ENCODE data around the gene B3GNT9.
"Not testable (repeated sequence)": the region's sequence is repeated elsewhere in the genome, so short reads cannot be mapped to it uniquely, and the experiment has no call there.

The B3GNT9 gene

DNA sequence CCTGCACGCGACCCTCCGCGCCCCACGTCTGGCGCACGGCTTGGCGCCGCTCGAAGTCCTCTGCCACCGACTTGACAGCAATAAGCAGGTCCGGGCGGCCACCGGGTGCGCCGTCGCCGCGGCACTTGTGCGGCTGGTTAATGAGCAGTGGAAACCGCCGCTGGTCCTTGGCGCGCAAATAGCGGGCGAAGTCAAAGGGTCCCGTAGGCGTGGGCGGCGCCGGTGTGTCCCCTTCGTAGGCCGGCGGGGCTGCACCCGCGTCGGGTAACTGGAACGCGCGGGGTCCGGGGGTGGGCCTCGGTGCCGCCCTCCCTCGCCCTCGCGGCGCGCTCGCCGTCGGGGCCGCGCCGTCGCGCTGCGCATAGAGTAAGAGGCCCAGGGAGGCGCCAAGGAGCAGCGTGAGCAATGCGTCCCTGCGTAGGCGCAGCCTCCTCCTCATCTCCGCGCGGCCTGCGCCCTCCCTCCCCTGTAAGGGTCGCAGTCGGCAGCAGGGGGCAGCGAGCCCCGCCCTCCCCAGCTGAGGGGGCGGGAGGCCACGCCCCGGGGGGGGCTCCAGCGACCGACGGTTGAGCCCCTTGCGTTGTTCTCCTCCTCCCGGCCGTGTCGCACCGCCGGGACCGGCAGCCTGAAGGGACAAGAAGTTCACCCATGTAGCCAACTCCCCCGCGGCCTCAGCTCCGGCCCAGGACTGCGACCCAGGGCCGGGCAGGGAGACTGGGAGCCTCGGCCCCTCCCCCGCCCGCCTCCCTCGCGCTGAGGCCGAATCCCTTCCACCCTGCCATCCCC is 558 bp downstream of the B3GNT9 start:
- DNase-seq (ENCODE audit: low spot score): no peak

DNA sequence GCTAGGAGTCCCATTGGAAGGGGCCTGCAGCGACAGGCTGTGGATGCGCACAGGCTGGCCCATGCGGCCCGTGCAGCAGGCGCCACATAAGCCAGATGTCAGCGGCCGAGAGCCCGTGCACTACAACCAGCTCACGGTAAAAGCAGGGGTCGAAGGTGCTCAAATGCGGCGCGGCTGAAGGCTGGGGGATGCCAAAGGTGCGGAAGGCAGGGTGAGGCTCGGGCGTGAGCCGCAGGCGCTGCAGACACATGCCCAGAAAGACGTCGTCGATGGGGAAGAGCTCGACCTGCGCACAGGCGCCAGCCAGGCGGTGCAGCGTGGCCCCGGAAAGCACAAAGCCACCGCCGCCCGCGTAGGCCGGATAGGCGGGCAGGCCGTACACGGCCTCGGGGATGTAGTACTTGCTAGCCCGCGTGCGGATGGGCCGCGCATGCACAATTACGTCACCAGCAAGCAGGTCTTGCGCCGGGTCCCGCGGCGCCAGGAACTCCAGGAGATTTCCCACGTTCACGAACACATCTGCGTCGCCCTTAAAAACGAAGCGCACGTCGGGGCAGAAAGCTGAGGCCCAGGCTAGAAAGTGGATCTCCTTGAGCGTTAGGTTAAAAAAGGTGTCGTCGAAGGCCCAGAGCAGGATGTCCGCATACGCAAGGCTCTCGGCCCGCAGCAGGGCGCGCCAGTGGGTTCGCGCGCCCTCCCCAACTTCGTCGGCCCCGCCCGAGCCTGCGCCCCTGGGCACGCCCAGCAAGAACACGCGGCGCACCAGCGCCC is 1.3 kb downstream of the B3GNT9 start:
- no peak for DNase-seq (ENCODE audit: low spot score)

DNA sequence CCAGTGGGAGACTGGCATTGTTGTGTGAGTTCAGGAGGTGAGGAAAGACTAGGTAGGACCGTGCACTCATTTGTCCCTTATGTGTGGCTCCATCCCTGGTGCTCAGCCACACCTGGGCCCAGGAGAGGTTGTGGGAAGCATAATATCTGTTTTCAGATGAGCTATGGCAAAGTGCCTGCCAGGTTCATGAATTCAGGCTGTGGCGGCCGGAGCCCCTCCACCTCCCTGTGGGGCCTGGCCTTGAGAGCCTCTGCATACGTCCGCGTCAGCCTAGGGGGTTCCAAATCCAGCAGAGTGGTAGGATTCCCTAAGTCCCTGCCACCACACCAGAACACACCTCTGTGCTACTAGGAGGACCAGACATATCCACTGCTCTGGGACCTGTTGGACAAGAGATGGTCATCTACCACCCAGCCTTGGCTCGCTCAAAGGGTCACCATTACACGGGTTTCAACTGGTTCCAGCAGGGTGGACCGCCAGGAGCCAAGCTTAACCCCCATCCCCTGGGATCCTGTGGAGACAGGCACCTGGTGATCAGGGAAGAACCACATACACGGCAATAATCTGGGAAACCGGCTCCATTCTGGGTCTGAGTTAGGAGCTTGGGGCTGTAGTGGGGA is 2.0 kb downstream of the B3GNT9 start:
- DNase-seq (ENCODE audit: low spot score): no peak

DNA sequence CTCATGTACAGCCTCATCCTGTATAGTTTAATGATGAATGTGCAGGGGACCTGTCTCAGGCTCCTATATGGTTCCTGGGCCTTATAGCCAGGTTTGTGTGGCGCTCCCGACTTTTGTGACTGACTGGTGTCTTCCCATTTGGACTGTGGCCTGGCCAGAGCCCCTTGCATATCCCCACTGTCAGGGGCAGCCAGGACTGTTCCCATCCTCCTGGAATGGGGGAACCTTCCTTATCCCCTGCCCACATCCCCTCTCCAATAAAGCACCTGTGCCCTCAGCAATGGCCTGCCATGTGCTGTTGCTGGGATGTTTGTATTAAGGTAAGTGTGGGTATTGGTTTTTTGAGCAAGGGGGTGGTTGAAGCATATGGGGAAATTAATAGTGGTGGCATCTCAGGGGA is 2.6 kb downstream of the B3GNT9 start:
- no peak for DNase-seq (ENCODE audit: low spot score)

DNA sequence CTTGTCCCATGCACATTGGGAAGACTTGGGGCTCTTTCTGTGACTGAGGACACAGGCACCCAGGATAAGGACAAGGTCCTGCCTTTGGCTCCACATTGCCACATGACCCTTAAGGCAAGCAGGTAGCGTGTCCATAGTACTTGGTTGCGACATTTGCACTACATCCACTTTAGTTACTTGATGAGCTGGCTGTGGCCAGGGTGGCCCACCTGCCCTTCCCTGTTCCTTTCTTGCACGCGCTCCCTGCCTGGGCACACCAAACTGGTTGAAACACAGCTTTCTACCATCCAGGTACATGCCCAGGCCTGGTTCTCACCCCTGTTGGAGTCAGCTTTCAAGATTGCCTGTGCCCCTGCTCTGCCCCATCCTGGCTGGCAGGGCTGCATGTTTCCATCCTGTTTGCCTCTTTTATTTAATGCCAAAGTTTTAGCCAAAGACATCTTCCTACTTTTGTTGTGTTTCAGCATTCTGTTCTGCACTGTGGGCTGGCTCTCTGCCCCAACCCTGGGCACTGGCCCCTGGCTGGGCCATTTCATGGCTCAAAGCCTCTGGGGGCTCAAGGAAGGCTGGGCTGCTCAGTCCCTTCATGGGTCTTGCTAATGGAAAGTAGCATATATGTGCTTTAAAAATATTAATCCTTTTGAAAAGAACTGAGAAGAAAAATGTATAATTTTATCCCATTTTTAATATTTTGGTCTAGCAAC is 3.2 kb downstream of the B3GNT9 start:
- DNase-seq (ENCODE audit: low spot score): no peak

DNA sequence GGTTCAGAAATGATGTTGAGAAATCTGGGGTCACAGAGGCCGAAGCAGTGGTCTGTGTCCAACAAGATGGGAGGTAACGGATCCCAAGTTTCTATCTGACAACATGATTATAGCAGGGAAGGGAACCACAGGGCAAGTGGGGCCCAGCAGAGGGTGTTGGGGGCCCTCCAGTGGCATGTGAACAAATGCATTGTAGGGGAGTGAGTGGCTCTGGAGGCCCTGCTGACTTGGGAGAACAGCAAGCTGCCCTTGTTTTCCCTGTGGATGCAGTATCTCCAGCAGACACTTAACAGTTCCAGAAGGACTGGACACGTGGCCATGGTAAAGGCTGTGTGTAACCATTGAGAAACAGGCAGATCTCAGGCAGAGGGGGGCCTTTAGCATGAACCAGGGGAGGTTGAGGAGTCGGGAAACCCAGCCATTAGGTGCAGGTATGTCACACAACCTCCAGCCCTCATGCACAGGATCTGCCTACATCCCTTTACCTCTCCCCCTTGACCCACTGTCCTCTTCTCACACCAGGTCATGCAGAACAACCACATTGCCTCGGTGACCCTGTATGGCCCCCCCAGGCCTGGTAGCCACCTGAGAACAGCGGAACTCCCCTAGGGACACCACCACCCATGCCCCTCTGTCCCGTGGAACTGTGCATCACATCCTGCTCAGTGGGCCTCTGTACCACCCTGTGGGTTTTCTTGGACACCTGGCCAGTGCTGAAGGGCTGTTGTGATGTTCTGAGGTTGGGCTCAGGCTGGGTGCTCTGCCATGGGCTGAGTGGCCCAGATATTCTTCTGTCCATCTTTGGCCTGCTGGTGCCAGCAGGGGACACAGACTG is 4.1 kb downstream of the B3GNT9 start:
- DNase-seq (ENCODE audit: low spot score): no peak

DNA sequence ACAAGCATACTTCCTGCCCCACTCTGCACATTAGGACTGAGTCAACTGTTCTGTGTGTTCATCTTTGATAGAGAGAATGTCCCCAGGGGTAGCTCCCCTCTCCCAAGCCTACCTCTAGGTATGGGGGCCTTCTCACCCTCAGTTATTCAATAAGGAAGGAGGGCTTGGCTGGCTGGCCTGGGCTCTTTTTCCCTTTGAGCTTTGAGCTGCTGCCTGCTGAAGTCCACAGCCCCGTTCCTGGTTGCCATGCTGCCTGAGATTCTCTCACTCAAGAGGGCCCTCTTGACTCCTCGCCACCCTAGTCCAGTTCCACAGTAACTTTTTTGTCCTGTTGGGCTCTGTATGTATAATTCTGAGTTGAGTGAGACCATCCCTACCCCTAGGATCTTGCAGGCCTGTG is 5.1 kb downstream of the B3GNT9 start:
- no peak for DNase-seq (ENCODE audit: low spot score)

DNA sequence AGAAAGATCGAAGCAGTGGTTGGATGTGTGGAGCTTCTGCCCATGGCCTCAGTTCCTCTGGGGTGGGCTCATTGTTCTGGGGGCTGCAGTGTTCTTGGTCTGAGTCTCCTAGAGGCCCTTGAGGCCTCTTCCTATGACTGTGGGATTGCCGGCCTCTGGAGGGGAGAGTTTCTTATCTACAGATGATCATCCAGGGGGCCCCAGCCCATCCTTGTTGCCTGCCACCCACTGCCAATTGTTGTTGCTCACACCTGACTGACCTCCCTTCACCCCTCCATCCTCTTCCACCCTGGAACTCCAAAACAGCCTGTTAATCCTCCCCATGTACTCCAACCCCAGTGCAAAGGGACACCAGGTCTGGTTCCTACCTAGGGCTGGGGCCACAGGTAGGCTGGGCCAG is 5.9 kb downstream of the B3GNT9 start:
- no peak for DNase-seq (ENCODE audit: low spot score)

DNA sequence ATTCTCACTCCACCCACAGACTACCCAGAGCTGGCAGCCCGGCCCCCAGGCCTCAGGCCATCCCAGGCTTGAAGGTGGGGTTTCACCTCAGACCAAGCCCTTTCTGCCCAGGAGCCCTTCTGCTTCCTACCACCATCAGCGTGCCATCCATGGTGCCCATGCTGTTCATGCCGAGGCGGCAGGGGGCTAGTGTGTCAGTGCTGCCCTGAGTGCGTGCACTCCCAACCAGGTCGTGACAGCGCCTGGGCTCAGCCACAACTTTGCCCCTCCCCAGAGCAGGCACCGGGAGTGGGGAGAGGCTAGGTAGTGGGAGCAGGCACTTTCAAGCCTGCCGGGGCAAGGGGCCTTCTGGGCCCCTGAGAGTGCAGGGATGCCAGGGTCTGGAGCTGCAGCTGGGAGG is 8.5 kb downstream of the B3GNT9 start:
- DNase-seq (ENCODE audit: low spot score): no peak

DNA sequence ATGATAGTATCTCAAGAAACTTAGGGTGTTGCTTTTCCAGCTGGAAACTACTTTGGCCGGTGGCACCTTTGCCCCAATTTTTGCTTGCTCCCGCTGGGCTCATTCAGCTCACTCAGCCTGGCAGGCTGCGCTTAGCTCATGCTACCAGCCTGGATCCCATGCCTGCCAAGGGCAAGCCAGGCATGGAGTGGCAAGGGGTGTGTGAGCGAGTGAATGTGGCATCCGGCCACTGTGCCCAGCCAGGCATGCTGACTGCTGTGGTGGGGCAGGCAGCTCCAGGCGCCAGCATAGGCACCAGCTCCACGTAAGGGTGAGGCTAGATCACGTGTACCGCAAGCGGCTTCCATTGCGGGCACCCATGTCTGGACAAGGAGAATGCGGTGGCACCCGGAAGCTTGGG is 9.4 kb downstream of the B3GNT9 start:
- DNase-seq (ENCODE audit: low spot score): no peak

DNA sequence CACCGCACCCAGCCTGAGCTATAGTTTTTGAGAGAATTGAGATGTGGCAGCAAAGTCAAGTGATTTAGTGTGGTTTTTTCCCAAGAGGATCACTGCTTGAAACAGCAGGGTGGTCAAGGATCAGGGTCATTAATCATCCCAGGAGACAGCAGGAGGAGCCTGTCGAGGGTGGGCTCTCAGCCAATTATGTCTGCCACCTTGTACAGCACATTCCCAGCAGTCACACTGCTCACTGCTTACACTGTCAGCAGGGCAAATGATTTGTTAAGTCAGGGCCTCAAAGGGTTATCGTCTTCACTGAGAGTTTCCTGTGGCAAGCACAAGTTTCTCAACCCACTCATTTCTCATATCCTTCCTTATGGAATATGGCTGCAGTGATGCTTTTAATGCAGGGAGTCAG is 13.2 kb downstream of the B3GNT9 start:
- DNase-seq (ENCODE audit: low spot score): no peak

DNA sequence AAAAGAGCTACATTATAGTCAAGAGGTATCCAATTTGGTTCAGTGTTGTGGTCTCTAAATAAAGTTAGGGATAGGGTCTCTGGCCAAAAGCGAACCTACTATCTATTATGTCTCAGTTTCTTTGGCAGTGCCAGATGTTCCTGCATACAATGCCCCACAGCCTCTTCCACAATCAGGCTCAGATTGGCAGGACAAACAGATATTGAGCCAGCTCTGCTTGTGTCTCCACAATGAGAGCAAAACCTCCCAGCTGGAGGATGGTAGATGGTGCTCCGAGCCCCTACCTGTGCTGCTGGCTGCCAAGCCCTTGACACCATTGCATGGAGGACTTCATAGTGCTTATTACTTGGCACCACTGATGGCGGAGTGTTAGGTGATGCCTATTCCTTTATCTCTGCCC is 21.4 kb downstream of the B3GNT9 start:
- no peak for DNase-seq (ENCODE audit: low spot score)

DNA sequence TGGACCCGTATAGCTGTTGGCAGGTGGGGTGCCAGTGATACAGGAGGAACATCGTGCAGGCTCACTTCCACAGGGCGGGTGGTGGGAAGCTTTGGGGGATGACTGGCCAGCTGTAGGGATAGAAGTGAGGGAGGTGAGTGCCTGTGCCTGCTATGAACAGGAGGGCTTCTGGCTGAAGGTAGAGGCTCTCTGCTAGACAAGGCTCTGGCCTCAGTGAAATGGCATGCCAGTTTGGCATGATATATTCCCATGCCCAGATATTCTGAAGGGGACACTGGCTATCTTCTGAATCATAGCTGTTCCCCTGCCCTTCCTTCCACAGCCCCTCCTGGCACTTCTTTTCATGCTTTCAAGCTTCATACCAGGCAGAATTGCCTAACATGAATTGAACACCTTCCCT is 21.9 kb downstream of the B3GNT9 start:
- DNase-seq (ENCODE audit: low spot score): no peak

DNA sequence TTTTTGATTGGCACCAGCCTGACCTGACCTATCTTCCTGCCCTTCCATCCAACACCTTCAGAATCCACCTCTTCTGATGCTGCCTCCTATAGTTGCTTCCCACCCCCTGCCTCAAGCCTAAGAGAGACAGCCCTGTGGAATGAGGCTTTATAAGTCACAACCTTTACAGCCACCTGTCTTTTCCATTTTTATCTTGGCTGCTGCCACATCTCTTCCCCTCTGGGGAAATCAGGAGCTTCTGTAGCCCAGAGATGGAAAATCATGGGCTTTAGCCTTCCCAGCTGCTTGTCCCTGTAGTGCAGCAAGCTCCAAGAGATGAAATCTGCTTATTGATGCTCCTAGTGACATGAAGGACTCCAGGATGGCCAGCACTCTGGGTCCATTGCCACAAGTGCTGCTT is 22.4 kb downstream of the B3GNT9 start:
- no peak for DNase-seq (ENCODE audit: low spot score)

DNA sequence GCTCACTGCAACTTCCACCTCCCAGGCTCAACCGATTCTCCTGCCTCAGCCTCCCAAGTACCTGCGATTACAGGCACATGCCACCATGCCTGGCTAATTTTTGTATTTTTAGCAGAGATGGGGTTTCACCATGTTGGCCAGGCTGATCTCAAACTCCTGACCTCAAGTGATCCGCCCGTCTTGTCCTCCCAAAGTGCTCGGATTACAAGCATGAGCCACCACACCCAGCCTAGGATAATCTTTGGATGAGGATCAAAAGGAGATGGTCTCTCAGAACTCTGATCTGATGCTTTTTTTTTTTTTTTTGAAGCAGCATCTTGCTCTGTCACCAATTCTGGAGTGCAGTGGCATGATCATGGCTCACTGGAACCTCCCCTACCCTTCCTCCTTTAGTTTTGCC is 28.0 kb downstream of the B3GNT9 start:
- DNase-seq (ENCODE audit: low spot score): not testable (repeated sequence)

DNA sequence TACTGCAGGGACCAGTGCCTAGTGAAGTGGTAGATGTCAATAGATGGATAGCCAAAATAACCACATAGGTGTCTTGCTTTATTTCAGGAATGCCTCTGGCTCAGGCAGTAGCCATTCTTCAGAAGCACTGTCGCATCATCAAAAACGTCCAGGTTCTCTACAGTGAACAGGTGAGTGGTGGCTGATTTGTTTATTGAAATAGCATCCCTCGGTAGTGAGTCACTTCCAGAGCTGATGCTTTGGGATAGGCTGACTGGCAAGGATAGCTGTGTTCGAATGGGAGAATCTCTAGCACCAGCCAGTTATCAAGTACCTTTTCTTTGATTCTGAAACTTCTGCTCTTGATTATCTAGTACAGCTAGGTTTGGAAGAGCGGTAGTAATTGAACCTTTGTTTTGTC is 30.8 kb downstream of the B3GNT9 start:
- DNase-seq (ENCODE audit: low spot score): no peak

DNA sequence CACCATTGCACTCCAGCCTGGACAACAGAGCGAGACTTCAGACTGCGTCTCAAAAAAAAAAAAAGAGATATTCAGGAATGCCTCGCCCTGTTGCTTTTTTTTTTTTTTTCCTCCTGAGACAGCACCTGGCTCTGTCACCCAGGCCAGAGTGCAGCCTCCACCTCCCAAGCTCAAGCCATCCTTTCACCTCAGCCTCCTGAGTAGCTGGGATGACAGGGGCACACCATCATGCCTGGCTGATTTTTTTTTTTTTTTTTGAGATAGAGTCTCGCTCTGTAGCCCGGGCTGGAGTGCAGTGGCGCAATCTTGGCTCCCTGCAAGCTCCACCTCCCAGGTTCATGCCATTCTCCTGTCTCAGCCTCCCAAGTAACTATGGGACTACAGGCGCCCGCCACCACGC is 33.1 kb downstream of the B3GNT9 start:
- DNase-seq (ENCODE audit: low spot score): no peak

DNA sequence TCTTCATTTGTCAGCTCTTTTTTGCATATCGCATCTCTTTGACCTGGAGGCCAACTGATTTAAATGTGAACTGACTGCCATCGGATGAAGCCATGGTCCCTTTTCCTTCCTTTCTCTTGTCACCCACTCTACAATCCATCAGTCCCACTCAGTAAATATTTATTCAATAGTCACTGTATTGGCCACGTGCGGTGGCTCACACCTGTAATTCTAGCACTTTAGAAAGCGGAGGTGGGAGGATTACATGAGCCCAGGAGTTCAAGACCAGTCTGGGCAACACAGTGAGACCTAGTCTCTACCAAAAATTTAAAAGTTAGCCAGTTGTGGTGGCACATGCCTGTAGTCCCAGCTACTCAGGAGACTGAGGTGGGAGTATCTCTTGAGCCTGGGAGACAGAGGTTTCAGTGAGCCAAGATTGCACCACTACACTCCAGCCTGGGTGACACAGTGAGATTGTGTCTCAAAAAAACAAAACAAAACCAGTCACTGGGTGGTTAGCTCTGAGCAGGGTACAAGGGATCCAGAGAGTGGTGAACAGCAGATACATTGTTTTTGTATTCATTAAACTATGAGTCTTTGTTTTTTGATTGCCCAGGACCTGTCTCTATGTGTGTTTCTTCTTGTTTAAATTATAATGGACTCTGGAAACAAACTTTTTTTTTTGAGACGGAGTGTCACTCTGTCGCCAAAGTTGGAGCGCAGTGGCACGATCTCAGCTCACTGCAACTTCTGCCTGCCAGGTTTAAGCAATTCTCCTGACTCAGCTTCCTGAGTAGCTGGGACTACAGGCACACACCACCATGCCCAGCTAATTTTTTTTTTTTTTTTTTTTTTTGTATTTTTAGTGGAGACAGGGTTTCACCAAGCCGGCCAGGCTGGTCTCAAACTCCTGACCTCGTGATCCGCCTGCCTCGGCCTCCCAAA is 34.1 kb downstream of the B3GNT9 start:
- DNase-seq (ENCODE audit: low spot score): no peak

DNA sequence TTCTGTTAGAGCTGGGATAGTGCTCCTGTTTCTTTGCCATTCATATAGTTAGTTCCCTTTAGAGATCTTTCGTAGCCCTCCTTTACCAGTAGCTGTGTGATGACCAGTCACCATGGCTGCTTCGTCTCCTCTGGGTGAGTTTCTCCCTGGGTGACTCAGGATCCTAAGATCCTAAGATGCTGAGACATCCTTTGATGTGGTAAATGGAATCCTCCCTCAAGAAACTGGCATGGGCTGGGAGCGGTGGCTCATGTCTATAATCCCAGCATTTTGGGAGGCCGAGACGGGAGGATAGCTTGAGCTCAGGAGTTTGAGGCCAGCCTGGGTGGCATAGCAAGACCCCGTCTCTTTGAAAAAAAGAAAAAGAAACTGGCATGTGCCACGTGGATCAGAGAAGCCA is 35.2 kb downstream of the B3GNT9 start:
- DNase-seq (ENCODE audit: low spot score): no peak

DNA sequence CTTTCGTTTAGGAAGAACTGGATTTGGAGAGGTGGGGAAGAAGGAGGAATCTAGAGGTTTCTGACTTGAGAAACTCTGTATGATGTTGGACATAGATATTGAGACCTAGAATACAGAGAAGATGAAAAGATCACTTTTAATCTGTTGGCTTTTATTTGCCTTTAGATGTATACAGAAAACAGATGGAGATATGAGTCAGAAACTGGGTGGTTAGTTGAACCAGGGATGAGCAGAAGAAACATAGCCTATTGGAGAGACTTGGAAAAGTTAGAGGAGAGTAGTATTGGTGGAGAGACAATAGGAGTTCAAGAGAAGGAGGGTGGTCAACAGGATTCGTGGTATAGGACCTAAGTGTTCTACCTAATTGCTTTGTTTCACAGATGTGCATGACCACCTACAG is 36.0 kb downstream of the B3GNT9 start:
- no peak for DNase-seq (ENCODE audit: low spot score)

Measured in kidney capillary endothelial cell (primary cell).